BLaER1 treated with 17β-estradiol and CSF1 and Interleukin-3, amounts not matched to agents 10 nM and 100 nM (cell line): ENCODE results near the gene STX18.
"Not testable (repeated sequence)": the region's sequence is repeated elsewhere in the genome, so short reads cannot be mapped to it uniquely, and the experiment has no call there.

Experiments
- H3K27ac ChIP-seq, 11 experiments: shearing (Covaris generic); formaldehyde crosslinking; 2 replicates each; pipeline ENCODE4 v1.8.1; 2022
- H3K27me3 ChIP-seq, 11 experiments: shearing (Covaris generic); formaldehyde crosslinking; 2 replicates each; pipeline ENCODE4 v1.8.1; 2022
- H3K36me3 ChIP-seq, 11 experiments: shearing (Covaris generic); formaldehyde crosslinking; 2 replicates each; pipeline ENCODE4 v1.8.1; 2022
- H3K4me1 ChIP-seq, 10 experiments: shearing (Covaris generic); formaldehyde crosslinking; 2 replicates each; pipeline ENCODE4 v1.8.1; 2022
- H3K4me2 ChIP-seq, 11 experiments: shearing (Covaris generic); formaldehyde crosslinking; 2 replicates each; pipeline ENCODE4 v1.8.1; 2022
- H3K4me3 ChIP-seq, 10 experiments: shearing (Covaris generic); formaldehyde crosslinking; 2 replicates each; pipeline ENCODE4 v1.8.1; 2022
- H3K9ac ChIP-seq, 11 experiments: shearing (Covaris generic); formaldehyde crosslinking; 2 replicates each; pipeline ENCODE4 v1.8.1; 2022
- H3K9me3 ChIP-seq, 11 experiments: shearing (Covaris generic); formaldehyde crosslinking; replicated peaks in 1 of 11; 2 replicates each; pipeline ENCODE4 v1.8.1; 2022
- H4K20me1 ChIP-seq, 11 experiments: shearing (Covaris generic); formaldehyde crosslinking; 2 replicates each; pipeline ENCODE4 v1.8.1; 2022
- Cebpa-rat ChIP-seq, 11 experiments: shearing (Covaris generic); IDR thresholded peaks; 2 replicates each; pipeline ENCODE4 v1.8.1; 2022

The STX18 gene

DNA sequence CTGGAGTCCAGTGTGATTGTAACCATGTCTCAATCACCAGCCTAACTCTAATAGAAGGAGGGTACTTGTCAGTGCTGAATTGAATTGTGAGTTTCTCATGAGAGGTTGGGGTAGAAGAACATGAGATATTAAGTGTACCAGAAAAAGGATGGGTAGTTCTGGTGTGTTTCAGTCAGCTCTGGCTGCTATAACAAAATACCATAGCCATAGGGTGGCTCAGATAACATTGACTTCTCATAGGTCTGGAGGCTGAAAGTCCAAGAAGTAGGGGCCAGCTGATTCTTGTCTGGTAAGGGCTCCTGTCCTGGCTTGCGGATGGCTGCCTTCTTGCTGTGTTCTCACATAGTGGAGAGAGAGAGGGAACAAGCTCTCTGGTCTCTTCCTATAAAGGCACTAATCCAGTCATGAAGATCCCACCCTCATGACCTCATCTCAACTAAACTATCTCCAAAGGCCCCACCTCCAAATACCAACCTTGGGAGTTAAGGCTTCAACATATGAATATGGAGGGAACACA is 35.6 kb upstream of the STX18 start:
- no peaks in the 10 kb centered on the region for H4K20me1 ChIP-seq
- no peaks in the 10 kb centered on the region for H3K9me3 ChIP-seq
- no peak overlapping the region for H3K27ac ChIP-seq
- peaks cover 8 to 19% (median 12%) of the 10 kb centered on the region in 10 experiments; a peak in 19 of 20 replicates for H3K4me1 ChIP-seq
- H3K27me3 ChIP-seq, result peaks cover 0 to 9% (median 0%) of the 10 kb centered on the region in 11 experiments; a peak in 3 of 22 replicates
- H3K9ac ChIP-seq, result no peak overlapping the region
- H3K4me2 ChIP-seq, result no peak overlapping the region
- TF ChIP-seq Cebpa-rat (IDR thresholded peaks at IDR 0.05), result no peak
- H3K4me3 ChIP-seq, result no peak overlapping the region
- H3K36me3 ChIP-seq, result peaks cover 0 to 7% (median 0%) of the 10 kb centered on the region in 11 experiments; a peak in 1 of 22 replicates

DNA sequence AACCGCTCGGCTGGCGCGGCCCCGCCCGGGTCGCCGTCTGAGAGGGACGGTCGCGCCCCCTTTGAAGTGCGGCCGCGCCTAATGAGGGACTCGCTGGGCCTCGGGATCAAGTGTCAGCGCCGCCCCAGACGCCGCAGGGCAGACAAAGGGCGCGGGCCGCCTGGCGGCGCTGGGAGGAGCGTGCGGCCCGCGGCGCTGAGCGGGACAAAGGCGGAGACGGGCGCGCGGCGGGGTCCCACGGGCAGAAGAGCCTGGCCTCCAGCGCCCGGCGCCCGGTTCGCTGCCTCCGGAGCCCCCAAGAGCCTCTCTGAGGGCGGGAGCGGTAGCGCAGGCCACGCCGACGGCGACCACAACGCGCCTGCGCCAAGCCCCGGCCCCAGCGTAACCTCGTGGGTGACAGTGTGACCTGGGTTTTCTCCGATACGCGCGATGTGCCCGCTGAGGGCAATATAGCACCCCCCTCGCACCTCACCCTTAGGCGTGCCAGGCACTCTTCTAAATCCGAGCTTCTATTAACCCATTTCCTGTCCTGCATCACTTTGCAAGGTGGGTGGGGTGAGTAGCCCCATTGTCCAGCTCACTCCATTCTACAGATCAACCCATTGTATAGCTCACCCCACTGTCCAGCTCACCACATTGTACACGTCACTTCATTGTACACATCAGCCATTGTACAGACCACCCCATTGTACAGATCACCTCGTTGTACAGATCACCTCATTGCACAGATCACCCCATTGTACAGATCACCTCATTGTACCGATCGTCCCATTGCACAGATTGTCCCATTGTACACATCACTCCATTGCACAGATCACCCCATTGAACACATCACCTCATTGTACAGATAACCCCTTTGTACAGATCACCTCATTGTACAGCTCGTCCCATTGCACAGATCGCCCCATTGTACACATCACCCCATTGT is 33.7 kb upstream of the STX18 start:
- Histone ChIP-seq H3K36me3 (peaks cover 0 to 7% (median 0%) of the 10 kb centered on the region in 11 experiments; a peak in 2 of 22 replicates), H3K27me3 (peaks cover 0 to 9% (median 0%) of the 10 kb centered on the region in 11 experiments; a peak in 3 of 22 replicates), H3K4me3 (peak overlapping the region; percentile 55 to 74 (median 64)), H3K4me2 (peak overlapping the region; percentile 74 to 93 (median 85)), H3K4me1 (peaks cover 8 to 19% (median 12%) of the 10 kb centered on the region in 10 experiments; a peak in 19 of 20 replicates), H3K9ac (peak overlapping the region; percentile 69 to 87 (median 78)), H3K9me3 (peaks cover 0 to 2% (median 0%) of the 10 kb centered on the region in 11 experiments; a peak in 4 of 22 replicates), H4K20me1 (no peaks in the 10 kb centered on the region), H3K27ac (peak overlapping the region; percentile 63 to 82 (median 70))
- TF ChIP-seq Cebpa-rat (IDR thresholded peaks at IDR 0.05), result no peak

DNA sequence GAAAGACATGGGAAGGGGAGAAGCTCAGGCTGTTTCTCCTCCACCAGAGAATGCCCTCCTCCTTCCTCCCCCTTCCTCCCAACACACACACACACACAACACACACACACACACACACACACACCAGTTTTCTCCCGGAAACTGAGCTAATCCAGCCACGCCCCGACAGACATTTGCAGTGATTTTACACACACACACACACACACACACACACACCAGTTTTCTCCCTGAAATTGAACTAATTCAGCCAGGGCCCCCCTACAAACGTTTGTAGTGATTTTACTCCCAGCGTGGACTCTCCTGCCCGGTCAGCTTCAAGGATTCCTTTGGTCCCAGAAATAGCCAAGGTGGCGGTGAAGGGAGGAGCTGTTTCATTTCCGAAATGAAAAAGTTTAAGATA is 32.9 kb upstream of the STX18 start:
- Histone ChIP-seq H3K4me3 (peak overlapping the region; percentile 55 to 74 (median 64)), H3K36me3 (peaks cover 0 to 14% (median 0%) of the 10 kb centered on the region in 11 experiments; a peak in 4 of 22 replicates), H3K4me1 (peaks cover 8 to 19% (median 12%) of the 10 kb centered on the region in 10 experiments; a peak in 19 of 20 replicates), H3K9ac (peak overlapping the region; percentile 69 to 87 (median 78)), H3K27me3 (peaks cover 0 to 9% (median 0%) of the 10 kb centered on the region in 11 experiments; a peak in 3 of 22 replicates), H3K27ac (peak overlapping the region; percentile 63 to 82 (median 70)), H4K20me1 (no peaks in the 10 kb centered on the region), H3K9me3 (peaks cover 0 to 10% (median 7%) of the 10 kb centered on the region in 11 experiments; a peak in 16 of 22 replicates), H3K4me2 (peak overlapping the region; percentile 74 to 93 (median 85))
- no peak for TF ChIP-seq Cebpa-rat (IDR thresholded peaks at IDR 0.05)

DNA sequence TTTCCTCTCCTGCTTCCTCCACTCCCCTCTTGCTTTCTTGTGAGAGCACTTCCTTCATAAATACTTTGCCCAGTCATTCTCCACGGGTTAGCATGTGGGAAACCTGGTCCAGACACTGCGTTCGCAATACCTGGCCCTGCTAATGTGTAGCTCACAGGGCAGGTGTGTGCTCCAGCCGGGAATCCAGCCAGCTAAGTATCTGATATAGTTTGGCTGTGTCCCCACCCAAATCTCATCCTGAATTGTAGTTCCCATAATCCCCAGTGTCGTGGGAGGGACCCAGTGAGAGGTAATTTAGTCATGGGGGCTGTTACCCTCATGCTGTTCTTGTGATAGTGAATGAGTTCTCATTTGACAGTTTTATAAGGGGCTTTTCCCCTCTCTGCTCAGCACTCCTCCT is 32.2 kb upstream of the STX18 start:
- Histone ChIP-seq H3K4me1 (peaks cover 8 to 19% (median 12%) of the 10 kb centered on the region in 10 experiments; a peak in 19 of 20 replicates), H3K4me2 (peak overlapping the region; percentile 74 to 93 (median 85); a peak in 19 of 22 replicates)

DNA sequence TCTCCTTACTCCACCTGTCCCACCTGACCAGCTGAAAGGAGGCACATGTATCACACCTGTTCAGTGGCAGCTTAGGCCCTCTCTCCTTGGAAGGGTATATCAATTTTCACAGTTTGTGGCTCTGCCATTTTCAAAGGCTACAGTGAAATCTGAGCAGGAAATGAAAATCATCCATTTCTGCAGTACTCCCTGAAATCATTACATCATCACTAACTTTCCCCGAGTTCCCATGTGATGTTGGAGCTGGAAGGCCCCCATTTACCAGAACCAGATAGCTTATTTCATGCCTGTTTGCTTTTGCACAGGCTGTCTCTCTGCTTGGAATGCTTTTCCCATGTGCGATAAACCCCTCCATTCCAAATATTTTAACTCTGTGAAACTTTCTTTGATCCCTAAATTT is 31.0 kb upstream of the STX18 start:
- peaks cover 8 to 19% (median 12%) of the 10 kb centered on the region in 10 experiments; a peak in 19 of 20 replicates for H3K4me1 ChIP-seq
- no peak overlapping the region for H3K4me3 ChIP-seq
- H3K36me3 ChIP-seq, result peaks cover 0 to 12% (median 0%) of the 10 kb centered on the region in 11 experiments; a peak in 5 of 22 replicates
- no peak for TF ChIP-seq Cebpa-rat (IDR thresholded peaks at IDR 0.05)
- no peak overlapping the region for H3K9ac ChIP-seq
- H3K27me3 ChIP-seq, result peaks cover 0 to 9% (median 0%) of the 10 kb centered on the region in 11 experiments; a peak in 3 of 22 replicates
- no peak overlapping the region for H3K27ac ChIP-seq
- peaks cover 0 to 15% (median 10%) of the 10 kb centered on the region in 11 experiments; a peak in 16 of 22 replicates for H3K9me3 ChIP-seq
- no peak overlapping the region for H3K4me2 ChIP-seq
- no peaks in the 10 kb centered on the region for H4K20me1 ChIP-seq

More for the DNA sequence above, 32.2 kb upstream of the STX18 start:
- Histone ChIP-seq H4K20me1 (no peaks in the 10 kb centered on the region), H3K9ac (no peak overlapping the region), H3K27ac (no peak overlapping the region), H3K9me3 (peaks cover 0 to 15% (median 10%) of the 10 kb centered on the region in 11 experiments; a peak in 16 of 22 replicates), H3K27me3 (peaks cover 0 to 9% (median 0%) of the 10 kb centered on the region in 11 experiments; a peak in 3 of 22 replicates), H3K4me3 (no peak overlapping the region), H3K36me3 (peaks cover 0 to 18% (median 0%) of the 10 kb centered on the region in 11 experiments; a peak in 5 of 22 replicates)
- TF ChIP-seq Cebpa-rat (IDR thresholded peaks at IDR 0.05), result no peak

DNA sequence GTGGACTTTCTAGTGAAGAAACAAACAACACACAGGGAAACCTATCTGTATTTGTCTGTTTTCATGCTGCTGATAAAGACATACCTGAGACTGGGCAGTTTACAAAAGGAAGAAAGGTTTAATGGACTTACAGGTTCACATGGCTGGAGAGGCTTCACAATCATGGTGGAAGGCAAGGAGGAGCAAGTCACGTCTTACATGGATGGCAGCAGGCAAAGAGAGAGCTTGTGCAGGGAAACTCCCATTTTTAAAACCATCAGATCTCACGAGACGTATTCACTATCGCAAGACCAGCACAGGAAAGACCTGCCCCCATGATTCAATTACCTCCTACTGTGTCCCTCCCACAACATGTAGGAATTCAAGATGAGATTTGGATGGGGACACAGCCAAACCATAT is 28.0 kb upstream of the STX18 start:
- not testable (repeated sequence) for H3K27ac ChIP-seq, H3K4me2 ChIP-seq, H3K9ac ChIP-seq, H4K20me1 ChIP-seq, H3K4me3 ChIP-seq, H3K27me3 ChIP-seq
- peaks cover 6 to 12% (median 10%) of the 10 kb centered on the region in 10 experiments; a peak in 19 of 20 replicates for H3K4me1 ChIP-seq
- peaks cover 0 to 18% (median 5%) of the 10 kb centered on the region in 11 experiments; a peak in 9 of 22 replicates for H3K36me3 ChIP-seq
- peaks cover 0 to 15% (median 10%) of the 10 kb centered on the region in 11 experiments; a peak in 16 of 22 replicates for H3K9me3 ChIP-seq

DNA sequence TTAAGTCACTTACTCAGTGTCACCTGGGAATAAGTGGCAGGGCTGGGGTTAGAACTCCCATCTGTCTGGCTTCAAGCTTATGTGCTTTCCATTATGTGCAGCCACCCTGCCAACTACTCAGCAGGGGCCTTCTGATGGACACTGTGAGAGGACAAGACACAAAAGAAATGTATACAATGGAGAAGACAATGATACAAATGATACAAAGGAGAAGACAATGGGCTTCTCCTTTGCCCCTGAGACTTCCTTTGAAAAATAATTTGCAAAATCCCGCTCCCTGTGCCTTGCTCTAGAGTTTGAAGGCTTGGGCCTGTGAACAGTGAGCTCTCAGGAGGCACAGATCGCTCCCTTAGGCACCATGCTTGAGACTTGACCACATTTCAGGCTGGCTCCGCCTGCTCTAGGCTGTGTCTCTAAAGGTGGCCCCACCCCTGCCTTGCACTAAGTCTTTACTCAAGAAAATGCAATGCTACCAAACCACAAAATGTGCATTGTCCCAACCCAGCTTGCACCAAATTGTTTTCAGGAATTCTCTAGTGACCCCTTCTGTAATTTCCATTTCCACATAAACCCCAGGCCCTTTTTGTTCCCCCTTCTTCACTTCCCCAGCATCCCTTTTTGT is 27.1 kb upstream of the STX18 start:
- H3K36me3 ChIP-seq, result peaks cover 0 to 22% (median 10%) of the 10 kb centered on the region in 11 experiments; a peak in 9 of 22 replicates
- H3K27me3 ChIP-seq, result no peaks in the 10 kb centered on the region
- no peak overlapping the region for H3K4me3 ChIP-seq
- no peak overlapping the region for H3K9ac ChIP-seq
- no peak overlapping the region for H3K27ac ChIP-seq
- peaks cover 0 to 3% (median under 1%) of the 10 kb centered on the region in 10 experiments; a peak in 4 of 20 replicates for H3K4me1 ChIP-seq
- TF ChIP-seq Cebpa-rat (IDR thresholded peaks at IDR 0.05), result no peak
- H3K9me3 ChIP-seq, result peaks cover 0 to 15% (median 10%) of the 10 kb centered on the region in 11 experiments; a peak in 16 of 22 replicates
- no peak overlapping the region for H3K4me2 ChIP-seq
- no peaks in the 10 kb centered on the region for H4K20me1 ChIP-seq

DNA sequence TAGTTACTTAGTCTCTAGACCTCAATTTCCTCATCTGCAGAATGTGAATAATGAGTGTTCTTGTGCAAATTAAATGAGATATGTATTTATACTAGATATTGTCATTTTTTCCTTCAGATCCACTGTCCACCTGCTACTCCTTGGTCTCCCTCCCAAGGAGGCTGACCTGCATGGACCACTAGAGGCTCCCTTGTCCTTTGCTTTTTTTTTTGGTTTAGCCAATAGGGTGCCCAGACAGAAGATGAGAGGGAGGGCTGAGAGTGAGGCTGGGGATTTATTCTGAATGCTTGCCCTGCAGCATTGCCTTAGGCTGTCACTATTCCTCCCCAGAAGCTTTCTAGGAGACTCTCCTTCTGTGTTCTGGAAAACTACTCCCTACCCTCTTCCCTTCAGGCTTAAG is 24.5 kb upstream of the STX18 start:
- H3K4me1 ChIP-seq, H3K27me3 ChIP-seq, H3K27ac ChIP-seq, H3K9ac ChIP-seq, H3K4me2 ChIP-seq, H4K20me1 ChIP-seq, H3K4me3 ChIP-seq: not testable (repeated sequence)
- peaks cover 0 to 15% (median 10%) of the 10 kb centered on the region in 11 experiments; a peak in 16 of 22 replicates for H3K9me3 ChIP-seq
- peaks cover 0 to 26% (median 10%) of the 10 kb centered on the region in 11 experiments; a peak in 9 of 22 replicates for H3K36me3 ChIP-seq
